Glutamatergic neuron (in vitro differentiated cells): ENCODE data around the gene DISC1. TPM values are rescaled to one million over a fixed set of nuclear protein-coding genes. Genes with fewer than 3 reads are reported as not detected.
"Not testable (repeated sequence)": the region's sequence is repeated elsewhere in the genome, so short reads cannot be mapped to it uniquely, and the experiment has no call there.

Source experiments
- DNase-seq: peaks from one replicate; pipeline ENCODE4 v3.0.0; 2022
- H3K27ac Mint-ChIP-seq: one replicate; pipeline ENCODE4 v1.8.0; 2020; ENCODE audit warnings: mild to moderate bottlenecking, mixed read lengths, inconsistent platforms; ENCODE audit not compliant: unreplicated experiment
- H3K27me3 Mint-ChIP-seq: one replicate; pipeline ENCODE4 v1.8.0; 2020; ENCODE audit warnings: mild to moderate bottlenecking, moderate library complexity, mixed read lengths, inconsistent platforms; ENCODE audit not compliant: unreplicated experiment
- H3K36me3 Mint-ChIP-seq: one replicate; pipeline ENCODE4 v1.8.0; 2020; ENCODE audit warnings: mild to moderate bottlenecking, mixed read lengths, inconsistent platforms; ENCODE audit not compliant: unreplicated experiment
- H3K4me1 Mint-ChIP-seq: one replicate; pipeline ENCODE4 v1.8.0; 2020; ENCODE audit warnings: mild to moderate bottlenecking, low read depth, mixed read lengths, inconsistent platforms; ENCODE audit not compliant: unreplicated experiment
- H3K4me3 Mint-ChIP-seq: one replicate; pipeline ENCODE4 v1.8.0; 2020; ENCODE audit warnings: mild to moderate bottlenecking, mixed read lengths, inconsistent platforms; ENCODE audit not compliant: unreplicated experiment
- H3K9me3 Mint-ChIP-seq: one replicate; pipeline ENCODE4 v1.8.0; 2020; ENCODE audit warnings: mild to moderate bottlenecking, moderate library complexity, mixed read lengths, inconsistent platforms; ENCODE audit not compliant: unreplicated experiment
- CTCF ChIP-seq: fragments of 200-600 bp; sonication (generic); IDR thresholded peaks from one replicate; pipeline ENCODE4 v1.5.0; 2021; ENCODE audit not compliant: partially characterized antibody, unreplicated experiment
- total RNA-seq: library from RNA; stranded (reverse); fragmentation: NEBNext Ultra II Directional; extraction: Animal tissue kit (Norgen Biotek cat#: 25700); gene quantifications from one replicate; pipeline ENCODE4 v1.2.1, GENCODE V29; 2021; ENCODE audit not compliant: unreplicated experiment

Gene DISC1
- total RNA-seq, 1 donor from 2014 or later, result 9.1 TPM

- no peak for DNase-seq
- Mint-ChIP-seq H3K4me3 (no peak overlapping the region), H3K27me3 (peaks cover 2% of the 10 kb centered on the region), H3K36me3 (peaks cover 7% of the 10 kb centered on the region), H3K4me1 (no peaks in the 10 kb centered on the region), H3K27ac (no peak overlapping the region), H3K9me3 (peaks cover 6% of the 10 kb centered on the region)
- no peak for TF ChIP-seq CTCF
Observed at GRCh38 chr1:231643071-231643934, 16.7 kb downstream of the DISC1 start.

- Mint-ChIP-seq H3K9me3 (peaks cover 6% of the 10 kb centered on the region), H3K4me1 (no peaks in the 10 kb centered on the region), H3K27ac (no peak overlapping the region), H3K4me3 (no peak overlapping the region), H3K36me3 (peaks cover 7% of the 10 kb centered on the region), H3K27me3 (peaks cover 2% of the 10 kb centered on the region)
- no peak for TF ChIP-seq CTCF
- no peak for DNase-seq
Observed at GRCh38 chr1:231643935-231644237, 17.3 kb downstream of the DISC1 start.

GRCh38 chr1:231645634-231646033 is 19.0 kb downstream of the DISC1 start:
- not testable (repeated sequence) for H3K4me1 Mint-ChIP-seq, H3K9me3 Mint-ChIP-seq, H3K27ac Mint-ChIP-seq, H3K27me3 Mint-ChIP-seq, DNase-seq, H3K4me3 Mint-ChIP-seq
- peaks cover 10% of the 10 kb centered on the region for H3K36me3 Mint-ChIP-seq

GRCh38 chr1:231646165-231646564 is 19.6 kb downstream of the DISC1 start:
- not testable (repeated sequence) for DNase-seq, H3K4me3 Mint-ChIP-seq, H3K36me3 Mint-ChIP-seq, H3K27ac Mint-ChIP-seq, H3K4me1 Mint-ChIP-seq, H3K27me3 Mint-ChIP-seq, H3K9me3 Mint-ChIP-seq

GRCh38 chr1:231651621-231652260 is 25.2 kb downstream of the DISC1 start:
- H3K27me3 Mint-ChIP-seq, H3K36me3 Mint-ChIP-seq, H3K4me1 Mint-ChIP-seq, H3K4me3 Mint-ChIP-seq, H3K9me3 Mint-ChIP-seq, DNase-seq, H3K27ac Mint-ChIP-seq: not testable (repeated sequence)

GRCh38 chr1:231653632-231654031 is 27.0 kb downstream of the DISC1 start:
- H3K4me3 Mint-ChIP-seq, result no peak overlapping the region
- DNase-seq, result no peak
- TF ChIP-seq CTCF, result no peak
- no peaks in the 10 kb centered on the region for H3K4me1 Mint-ChIP-seq
- H3K27ac Mint-ChIP-seq, result no peak overlapping the region
- peaks cover 12% of the 10 kb centered on the region for H3K36me3 Mint-ChIP-seq
- H3K9me3 Mint-ChIP-seq, result no peaks in the 10 kb centered on the region
- H3K27me3 Mint-ChIP-seq, result no peaks in the 10 kb centered on the region
